B cell (primary cell): ENCODE measurements around the gene GYPC. TPM values are rescaled to one million over a fixed set of nuclear protein-coding genes. Genes with fewer than 3 reads are reported as not detected.

ENCODE experiments used
- ATAC-seq: fragments of 200-7000 bp; cut with Tn5 transposase; one replicate; pipeline ENCODE4 v1.10.0; 2021; ENCODE audit warnings: low read depth, mild to moderate bottlenecking, moderate number of reproducible peaks, moderate library complexity
- CTCF ChIA-PET: fragments of 350-600 bp; sonication (Branson Sonifier 250); formaldehyde crosslinking; loops from one replicate; lab custom pipeline; 2021; ENCODE audit warnings: antibody characterized with exemption, inconsistent platforms; lab: Charles Lee
- POLR2A ChIA-PET: fragments of 350-600 bp; sonication (Branson Sonifier 250); formaldehyde crosslinking; loops from one replicate; lab custom pipeline; 2021; ENCODE audit warnings: antibody characterized with exemption; lab: Charles Lee
- DNase-seq: peaks from one replicate; pipeline ENCODE4 v3.0.0; 2013
- H2AFZ ChIP-seq: 2 replicates; pipeline ENCODE4 v1.6.1; 2012; ENCODE audit warnings: mild to moderate bottlenecking, low read depth, low read length; ENCODE audit not compliant: insufficient read depth, poor library complexity, severe bottlenecking
- H3K27ac ChIP-seq, 2 donors: 1 replicate in 1 of 2; 2 replicates in 1 of 2; pipeline ENCODE4 v1.5.1; 2012 to 2013; ENCODE audit warnings: low read length in 2 of 2, mild to moderate bottlenecking in 2 of 2, moderate library complexity in 1 of 2
- H3K27me3 ChIP-seq, 4 experiments: fragments of 200-600 bp in 1 of 4; sonication (generic) in 1 of 4; replicated peaks in 1 of 4; 1 replicate in 2 of 4; 2 replicates in 2 of 4; pipeline versions ENCODE4 v1.6.1 to v1.7.0; 2013 to 2016; ENCODE audit warnings: low read length in 3 of 4, mild to moderate bottlenecking in 2 of 4, mixed read lengths in 1 of 4, moderate library complexity in 1 of 4; ENCODE audit not compliant: insufficient read depth in 4 of 4, control insufficient read depth in 3 of 4; ENCODE audit errors: control extremely low read depth in 1 of 4
- H3K36me3 ChIP-seq, 2 experiments: replicated peaks in 1 of 2; 1 replicate in 1 of 2; 2 replicates in 1 of 2; pipeline versions ENCODE4 v1.6.1 to v1.7.1; 2013; ENCODE audit warnings: low read length in 1 of 2; ENCODE audit not compliant: insufficient read depth in 2 of 2, control insufficient read depth in 1 of 2; ENCODE audit errors: control extremely low read depth in 1 of 2, extremely low read depth in 1 of 2
- H3K4me1 ChIP-seq, 2 donors: fragments of 200-600 bp in 1 of 2; sonication (generic) in 1 of 2; 1 replicate in 1 of 2; 2 replicates in 1 of 2; pipeline versions ENCODE4 v1.5.1 to v1.6.1; 2013 to 2017; ENCODE audit warnings: low read length in 2 of 2; ENCODE audit not compliant: control insufficient read depth in 2 of 2, insufficient read depth in 2 of 2
- H3K4me2 ChIP-seq: replicated peaks from 2 replicates; pipeline ENCODE3; 2012; ENCODE audit warnings: mild to moderate bottlenecking, low read depth, low read length; ENCODE audit not compliant: poor library complexity, severe bottlenecking
- H3K4me3 ChIP-seq, 5 experiments: fragments of 200-600 bp in 1 of 5; sonication (generic) in 1 of 5; 1 replicate in 3 of 5; 2 replicates in 2 of 5; pipeline versions ENCODE4 v1.5.1 to v1.7.0; 2011 to 2016; ENCODE audit warnings: low read length in 4 of 5, mild to moderate bottlenecking in 4 of 5, low read depth in 2 of 5, control low read depth in 1 of 5, moderate library complexity in 1 of 5; ENCODE audit not compliant: insufficient read depth in 1 of 5; ENCODE audit errors: control extremely low read depth in 1 of 5, extremely low read depth in 1 of 5
- H3K79me2 ChIP-seq: fragments of 200-600 bp; sonication (generic); one replicate; pipeline ENCODE4 v1.6.0; 2016; ENCODE audit warnings: low read length; ENCODE audit not compliant: control insufficient read depth, insufficient read depth
- H3K9ac ChIP-seq: fragments of 200-600 bp; sonication (generic); 2 replicates; pipeline ENCODE4 v1.6.1; 2017; ENCODE audit warnings: mild to moderate bottlenecking, low read length, moderate library complexity
- H3K9me3 ChIP-seq, 3 donors: one replicate each; pipeline versions ENCODE4 v1.6.1 to v1.7.1; 2013; ENCODE audit warnings: low read length in 2 of 3; ENCODE audit not compliant: control insufficient read depth in 2 of 3, insufficient read depth in 1 of 3; ENCODE audit errors: control extremely low read depth in 1 of 3
- H4K20me1 ChIP-seq: 2 replicates; pipeline ENCODE4 v1.6.0; 2012; ENCODE audit warnings: mild to moderate bottlenecking, low read length; ENCODE audit not compliant: insufficient read depth, control insufficient read depth, poor library complexity, severe bottlenecking
- H3K27ac Mint-ChIP-seq: one replicate; pipeline ENCODE4 v1.8.0; 2021; ENCODE audit warnings: mixed read lengths
- H3K27me3 Mint-ChIP-seq: one replicate; pipeline ENCODE4 v1.8.0; 2021; ENCODE audit warnings: mixed read lengths
- H3K4me1 Mint-ChIP-seq: one replicate; pipeline ENCODE4 v1.8.0; 2021; ENCODE audit warnings: mixed read lengths
- H3K4me3 Mint-ChIP-seq: one replicate; pipeline ENCODE4 v1.8.0; 2021; ENCODE audit warnings: mixed read lengths
- H3K9me3 Mint-ChIP-seq: one replicate; pipeline ENCODE4 v1.8.0; 2022; ENCODE audit warnings: mixed read lengths; ENCODE audit not compliant: insufficient read depth
- CTCF ChIP-seq: fragments of 200-600 bp; IDR thresholded peaks from one replicate; pipeline ENCODE4 v1.8.0; 2022; ENCODE audit warnings: antibody characterized with exemption, mild to moderate bottlenecking
- EZH2 ChIP-seq: IDR thresholded peaks from 2 replicates; pipeline ENCODE4 v1.6.1; 2012; ENCODE audit warnings: borderline replicate concordance, low read depth, mild to moderate bottlenecking, moderate library complexity, low read length; ENCODE audit not compliant: insufficient read depth, poor library complexity, severe bottlenecking
- WGBS: methylation state at CpG from one replicate; pipeline ENCODE4 v1.1.5; 2013; ENCODE audit warnings: missing lambda C conversion rate; ENCODE audit not compliant: insufficient coverage; 5-methylcytosine and 5-hydroxymethylcytosine counted together
- intact Hi-C: fragments of 100-400 bp; cut with micrococcal nuclease; formaldehyde crosslinking; loops from one replicate; pipeline ENCODE4 v1.10.0; 2022
- polyA plus RNA-seq: library from polyadenylated mRNA; depleted of rRNA; stranded (reverse); fragments of >200 nt; gene quantifications from 2 replicates; pipeline ENCODE4 v1.2.3, GENCODE V29; 2012
- total RNA-seq, 2 donors: library from RNA; stranded (reverse); fragments of 120-200 nt in 1 of 2; gene quantifications; 1 replicate in 1 of 2; 2 replicates in 1 of 2; pipeline versions ENCODE4 v1.2.3 to v1.2.4, GENCODE V29; 2013 to 2022

The GYPC gene
- total and polyA plus RNA-seq, 2 donors (not counting 1 experiment from before 2014, with no cell fraction given): 48.8 to 111 TPM

DNA sequence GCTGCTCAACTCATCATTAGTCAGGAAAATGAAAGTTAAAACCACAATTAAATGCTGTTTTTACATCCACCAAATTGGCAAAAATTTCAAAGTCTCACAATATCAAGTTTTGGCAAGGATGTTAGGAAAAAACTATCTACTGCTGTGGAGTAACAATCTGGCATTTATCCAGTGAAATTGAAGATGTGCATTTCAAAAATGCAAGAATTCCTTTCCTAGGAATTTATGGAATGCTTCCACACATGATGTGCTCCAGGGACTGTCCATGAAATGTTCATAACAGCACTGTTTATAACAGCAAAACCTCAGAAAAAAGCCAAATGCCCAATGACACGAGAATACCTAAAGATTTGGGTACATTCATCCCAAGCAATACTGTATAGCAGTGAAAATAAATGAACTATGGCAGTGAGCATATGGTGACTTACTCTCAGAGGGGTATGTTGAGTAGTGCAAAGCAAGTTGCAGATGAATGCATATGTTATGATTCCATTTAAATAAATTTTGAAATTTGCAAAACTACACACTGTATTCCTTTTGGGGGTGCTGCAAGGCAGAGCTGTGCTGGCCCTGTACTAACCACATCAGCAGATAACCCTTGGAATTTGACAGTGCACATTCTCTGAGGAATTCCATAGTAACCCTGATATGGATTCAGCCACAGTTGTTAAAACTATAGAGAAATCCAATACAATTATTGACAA, 41.3 kb upstream of the GYPC start:
- no peak overlapping the region for H3K27ac Mint-ChIP-seq
- no peak for ATAC-seq
- no peak overlapping the region for H2AFZ ChIP-seq

More for the DNA sequence above, 41.3 kb upstream of the GYPC start:
- peaks cover 10% of the 10 kb centered on the region for H3K4me1 Mint-ChIP-seq
- POLR2A ChIA-PET: no interaction called here
- Histone ChIP-seq H3K4me3 (no peak overlapping the region), H3K36me3 (no peaks in the 10 kb centered on the region), H3K9me3 (no peaks in the 10 kb centered on the region), H3K27ac (no peak overlapping the region), H3K9ac (no peak overlapping the region), H3K4me1 (peaks cover 11 to 13% of the 10 kb centered on the region in 2 donors), H3K4me2 (no peak overlapping the region), H4K20me1 (no peaks in the 10 kb centered on the region), H3K27me3 (no peaks in the 10 kb centered on the region), H3K79me2 (no peaks in the 10 kb centered on the region)
- CTCF ChIA-PET: no interaction called here
- no CpG with 5 or more reads among the region's 1 CpG for WGBS
- DNase-seq: no peak
- no peak for TF ChIP-seq CTCF
- no peak for TF ChIP-seq EZH2
- intact Hi-C loops: no loop called here
- H3K9me3 Mint-ChIP-seq: no peaks in the 10 kb centered on the region
- H3K27me3 Mint-ChIP-seq: peaks cover under 1% of the 10 kb centered on the region
- H3K4me3 Mint-ChIP-seq: no peak overlapping the region
